CD4-positive, alpha-beta T cell treated with Interleukin-6 for 4 hours (primary cell): ENCODE data around the gene MTMR6.
"Not testable (repeated sequence)": the region's sequence is repeated elsewhere in the genome, so short reads cannot be mapped to it uniquely, and the experiment has no call there.

Experiments
- DNase-seq: peaks from one replicate; pipeline ENCODE4 v3.0.0-alpha.2; 2020; ENCODE audit warnings: mixed read lengths

The MTMR6 gene

GRCh38 chr13:25286969-25287961 lies at the start of gene MTMR6:
TSS of gene MTMR6 (minus strand) at chr13:25287488. CDS start at chr13:25287247, 241 bp downstream.
- DNase-seq: peak; percentile 93

- DNase-seq: no peak
Measured at GRCh38 chr13:25335856-25336255, 48.6 kb upstream of the MTMR6 start.

DNA sequence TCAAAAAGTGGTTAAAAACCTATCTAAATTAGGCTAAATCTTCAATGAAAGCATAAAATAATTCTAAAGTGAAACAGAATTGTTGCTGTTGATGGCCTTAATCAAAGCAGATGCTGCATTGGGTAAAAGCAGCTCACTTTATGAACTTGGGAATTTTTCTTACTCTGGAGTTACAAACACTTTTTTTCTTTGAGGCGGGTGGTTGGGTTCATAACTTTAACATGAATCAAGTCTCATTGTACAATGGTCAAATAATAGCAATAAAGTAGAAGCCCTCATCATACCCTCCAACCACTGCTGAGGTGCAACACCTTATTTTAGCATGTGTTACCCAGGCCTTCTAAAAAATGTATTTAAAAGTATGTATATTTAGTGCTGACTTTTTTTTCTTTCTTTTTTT lies 43.3 kb upstream of the MTMR6 start:
- no peak for DNase-seq

DNA sequence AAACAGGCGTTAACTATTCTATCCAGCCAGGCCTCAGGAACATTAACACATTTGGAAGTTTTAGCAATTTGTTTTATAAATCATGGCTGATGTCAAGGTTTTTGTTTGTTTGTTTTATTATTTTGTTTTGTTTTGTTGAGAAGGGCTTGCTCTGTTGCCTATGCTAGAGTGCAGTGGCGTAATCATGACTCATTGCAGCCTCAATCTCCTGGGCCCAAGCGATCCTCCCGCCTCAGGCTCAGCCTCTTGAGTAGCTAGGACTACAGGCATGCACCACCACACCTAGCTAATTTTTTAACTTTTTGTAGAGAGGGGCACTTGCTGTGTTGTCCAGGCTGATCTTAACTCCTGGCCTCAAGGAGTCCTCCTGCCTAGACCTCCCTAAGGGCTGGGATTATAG lies 42.4 kb upstream of the MTMR6 start:
- no peak for DNase-seq

GRCh38 chr13:25324100-25324499 lies 36.8 kb upstream of the MTMR6 start:
- no peak for DNase-seq

GRCh38 chr13:25319771-25320170 lies 32.5 kb upstream of the MTMR6 start:
- no peak for DNase-seq

DNA sequence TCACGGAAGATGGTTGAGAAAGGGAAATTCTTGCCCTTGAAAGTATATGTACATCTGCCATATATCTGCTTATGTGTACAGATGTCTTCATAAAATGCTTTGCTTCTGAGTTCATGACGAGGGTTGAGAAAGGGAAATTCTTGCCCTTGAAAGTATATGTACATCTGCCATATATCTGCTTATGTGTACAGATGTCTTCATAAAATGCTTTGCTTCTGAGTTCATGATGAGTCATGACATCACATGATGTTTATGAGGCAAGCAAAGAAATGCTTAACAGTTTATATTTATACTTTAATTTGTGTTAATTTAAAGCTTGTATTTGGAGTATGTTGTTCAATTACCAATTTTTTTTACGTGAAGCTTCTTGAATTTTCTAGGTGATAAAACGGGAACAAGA lies 31.7 kb upstream of the MTMR6 start:
- DNase-seq: not testable (repeated sequence)

- no peak for DNase-seq
Measured at GRCh38 chr13:25310891-25311290, 23.6 kb upstream of the MTMR6 start.

DNA sequence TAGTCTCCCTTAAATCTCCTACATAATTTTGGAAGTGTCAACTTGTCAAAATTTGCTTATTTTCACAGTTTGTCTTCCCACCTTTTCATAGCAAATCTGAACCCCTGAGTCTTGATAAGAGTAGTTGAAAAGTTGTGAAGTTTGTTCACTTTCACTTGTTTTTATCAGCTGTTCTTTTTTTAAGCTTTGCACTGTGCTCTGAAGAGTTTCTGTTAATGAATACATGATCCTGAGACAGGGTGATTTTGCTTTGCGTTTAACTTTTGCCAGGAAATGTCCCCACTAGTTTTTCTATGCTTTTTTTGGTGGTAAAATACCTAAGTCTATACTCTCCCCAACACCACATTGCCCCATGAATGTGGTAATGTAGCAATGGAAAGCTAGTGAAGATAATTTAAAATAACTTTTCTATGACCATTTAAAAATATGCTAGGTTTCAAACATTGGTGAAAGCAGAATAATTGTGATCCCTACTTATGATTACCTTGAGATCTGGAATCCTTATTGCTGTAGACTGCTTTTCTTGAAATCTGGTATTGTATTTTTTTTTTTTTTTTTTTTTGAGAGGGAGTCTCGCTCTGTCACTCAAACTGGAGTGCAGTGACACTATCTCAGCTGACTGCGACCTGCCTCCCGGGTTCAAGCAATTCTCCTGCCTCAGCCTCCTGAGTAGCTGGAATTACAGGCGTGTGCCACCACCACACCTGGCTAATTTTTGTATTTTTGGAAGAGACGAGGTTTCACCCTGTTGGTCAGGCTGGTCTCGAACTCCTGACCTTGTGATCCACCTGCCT lies 19.6 kb upstream of the MTMR6 start:
- DNase-seq: no peak

- DNase-seq: no peak
Measured at GRCh38 chr13:25302121-25302520, 14.8 kb upstream of the MTMR6 start.

- peak; percentile 94 for DNase-seq
Measured at GRCh38 chr13:25301347-25302113, 14.2 kb upstream of the MTMR6 start, which contains the start of gene NUP58. TSS of gene NUP58 (plus strand) at chr13:25301625. CDS start at chr13:25301774, 149 bp downstream.

- DNase-seq: peak; percentile 17
Measured at GRCh38 chr13:25300861-25301346, 13.6 kb upstream of the MTMR6 start.

DNA sequence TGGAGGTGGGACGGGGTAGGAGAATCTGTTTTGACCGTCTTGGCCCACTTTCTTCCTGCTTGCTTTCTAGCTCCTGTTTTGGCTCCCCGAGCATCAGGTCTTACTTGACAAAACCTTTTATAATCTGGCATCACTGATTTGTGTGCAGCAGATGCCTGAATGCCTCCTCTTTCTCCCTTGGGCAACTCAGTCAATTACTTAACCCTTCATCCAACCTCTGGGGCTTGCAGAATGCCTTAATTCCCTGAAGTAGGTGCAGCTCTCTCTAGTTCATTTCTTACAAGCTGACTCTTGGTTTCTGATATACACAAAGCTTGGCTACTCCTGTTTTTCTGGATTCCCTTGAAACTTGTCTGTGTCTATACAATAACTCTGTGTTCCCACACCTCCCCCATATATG lies 8.4 kb upstream of the MTMR6 start:
- DNase-seq: no peak

- DNase-seq: no peak
Measured at GRCh38 chr13:25295228-25295627, 7.9 kb upstream of the MTMR6 start.

DNA sequence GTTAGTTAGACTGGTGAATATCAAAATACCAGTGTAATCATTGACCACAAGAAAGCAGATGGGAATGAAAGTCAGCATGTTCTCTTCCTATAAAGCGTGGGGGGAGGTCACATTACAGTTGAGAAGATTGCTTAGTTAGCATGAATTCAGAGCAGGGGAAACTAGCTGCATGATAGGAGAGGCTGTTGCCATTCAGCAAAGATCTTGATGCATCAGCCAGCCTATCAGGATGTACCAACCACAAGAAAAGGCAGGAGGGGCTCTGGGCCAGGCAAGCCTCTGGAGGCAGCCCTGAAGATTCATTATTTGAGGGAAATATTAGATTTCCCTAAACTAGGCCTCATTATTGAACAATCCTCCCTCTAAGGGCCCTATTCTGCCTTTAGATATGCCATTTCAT lies 5.0 kb upstream of the MTMR6 start:
- peak; percentile 37 for DNase-seq

DNA sequence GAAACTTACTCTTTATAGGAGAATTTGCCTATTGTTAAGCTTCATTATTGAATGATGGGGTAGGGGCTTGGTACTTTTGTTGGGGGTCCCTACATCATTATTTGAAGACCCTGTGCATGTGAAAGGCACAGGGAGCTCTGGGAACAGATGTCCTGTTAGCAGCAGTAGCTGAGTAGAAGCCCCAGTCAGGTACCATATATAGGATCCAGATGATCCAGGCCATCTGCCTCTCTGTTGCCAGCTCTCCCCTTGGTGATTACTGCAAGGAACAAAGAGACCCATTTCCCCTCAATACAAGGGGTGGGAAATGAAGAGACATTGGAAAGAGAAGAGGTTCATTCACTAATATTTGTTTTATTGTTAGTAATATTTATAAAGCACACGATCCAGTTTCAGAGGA lies 4.4 kb upstream of the MTMR6 start:
- no peak for DNase-seq

DNA sequence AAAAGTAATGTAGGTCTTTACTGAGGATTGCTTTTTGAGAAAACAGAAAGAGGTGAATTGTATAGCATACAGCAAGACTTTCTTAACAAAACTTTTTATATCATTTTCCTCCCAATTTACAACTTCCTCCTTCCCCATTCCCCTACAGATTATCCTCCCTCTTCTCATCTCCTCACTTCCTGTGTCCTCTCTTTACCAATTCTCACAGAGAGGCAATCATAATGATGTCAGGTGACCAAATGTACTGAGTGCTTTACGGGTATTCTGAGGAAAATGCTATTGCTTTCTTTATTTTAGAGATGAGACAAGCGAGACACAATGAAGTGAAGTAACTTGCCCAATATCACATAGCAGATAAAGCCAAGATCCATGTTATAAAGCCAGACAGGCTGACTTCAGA lies 1.7 kb upstream of the MTMR6 start:
- DNase-seq: no peak

- peak; percentile 46 for DNase-seq
Measured at GRCh38 chr13:25286308-25286968, 850 bp downstream of the MTMR6 start.

DNA sequence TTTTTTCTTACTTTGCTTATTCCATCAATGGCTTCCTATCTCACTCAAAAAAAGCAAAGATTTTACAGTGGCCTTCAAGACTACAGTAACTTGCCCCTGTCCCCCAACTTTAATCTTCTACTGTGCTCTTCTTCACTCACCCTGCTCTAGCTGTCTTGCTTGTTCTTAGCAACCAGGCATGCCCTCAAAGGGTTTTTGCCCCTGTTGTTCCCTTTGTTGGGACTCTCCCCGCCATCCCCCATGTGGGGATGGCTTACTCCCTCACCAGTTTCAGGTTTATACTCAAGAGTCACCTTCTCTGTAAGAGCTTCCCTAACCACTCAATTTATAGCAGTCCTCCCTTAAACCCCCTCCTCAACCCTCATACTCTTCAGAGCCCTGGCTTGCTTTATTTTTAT lies 5.4 kb downstream of the MTMR6 start:
- no peak for DNase-seq

DNA sequence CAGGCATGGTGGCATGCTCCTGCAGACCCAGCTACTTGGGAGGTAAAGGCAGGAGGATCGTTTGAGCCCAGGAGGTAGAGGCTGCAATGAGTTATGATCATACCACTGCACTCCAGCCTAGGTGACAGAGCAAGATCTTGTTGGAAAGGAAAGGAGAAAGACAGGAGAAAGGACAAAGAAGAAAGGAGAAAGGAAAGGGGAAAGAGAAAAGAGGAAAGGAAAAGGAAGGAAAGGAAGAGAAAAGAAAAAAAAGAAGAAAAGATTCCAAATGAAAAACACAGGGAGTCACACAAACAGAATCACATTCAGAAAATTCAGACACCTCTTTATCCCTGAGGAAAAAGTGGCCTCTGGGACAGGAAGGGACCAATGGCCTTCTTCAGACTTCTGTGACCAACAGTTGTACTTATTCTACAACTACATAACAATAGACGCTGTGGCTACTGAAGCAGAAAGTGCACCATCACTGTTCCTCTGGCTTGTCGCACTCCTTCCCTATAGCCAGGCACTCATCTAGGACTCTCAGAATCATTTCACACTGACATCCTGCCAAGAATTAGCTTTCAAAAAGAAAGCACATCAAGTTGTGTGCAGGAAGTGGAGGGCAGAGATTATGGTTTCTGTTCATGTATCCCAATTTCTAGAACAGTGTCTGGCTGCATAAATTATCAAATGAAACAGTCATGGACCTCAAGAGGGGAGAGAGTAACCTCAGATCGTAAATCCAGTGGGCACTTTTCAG lies 5.9 kb downstream of the MTMR6 start:
- no peak for DNase-seq

DNA sequence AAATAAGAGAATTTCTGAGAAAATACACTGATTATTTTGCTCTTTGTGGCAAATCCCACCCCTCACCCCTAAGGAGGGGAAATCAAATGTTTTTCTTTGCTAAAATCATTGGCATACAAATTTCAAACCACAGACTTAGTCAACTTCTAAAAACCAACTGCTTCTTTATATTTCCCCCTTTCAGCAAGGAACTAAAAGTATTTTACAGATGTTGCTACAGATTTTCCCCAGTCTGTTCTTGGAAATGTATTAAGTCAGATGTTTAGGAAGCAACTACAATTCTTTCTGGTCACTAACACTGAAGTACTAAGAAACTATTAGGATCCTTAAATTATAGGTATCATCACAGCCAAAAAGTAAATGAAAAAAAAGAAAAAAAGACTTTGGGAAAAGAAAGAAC lies 6.9 kb downstream of the MTMR6 start:
- DNase-seq: no peak
